Fibroblast of villous mesenchyme (primary cell): Measurements from ENCODE around the gene ATG4B. TPM values are rescaled to one million over a fixed set of nuclear protein-coding genes. Genes with fewer than 3 reads are reported as not detected.

Experiments
- DNase-seq: peaks from one replicate; pipeline ENCODE4 v3.0.0-alpha.2; 2010; ENCODE audit warnings: low read depth
- H3K4me3 ChIP-seq: 2 replicates; pipeline ENCODE4 v1.5.1; 2011; ENCODE audit warnings: low read depth, mild to moderate bottlenecking, low read length
- CTCF ChIP-seq: IDR thresholded peaks from 2 replicates; pipeline ENCODE4 v1.5.1; 2012; ENCODE audit warnings: low read depth, mild to moderate bottlenecking, low read length; ENCODE audit not compliant: insufficient read depth
- total RNA-seq: library from RNA; depleted of rRNA; stranded (reverse); fragments of >200 nt; gene quantifications from 2 replicates; pipeline ENCODE4 v1.2.3, GENCODE V29; 2012

The ATG4B gene
- total RNA-seq, 1 donor, result 47.1 TPM

GRCh38 chr2:241652142-241652541 lies 14.6 kb downstream of the ATG4B start:
- no peak for TF ChIP-seq CTCF
- no peak overlapping the region for H3K4me3 ChIP-seq
- DNase-seq, result no peak

GRCh38 chr2:241652722-241653121 lies 15.2 kb downstream of the ATG4B start:
- TF ChIP-seq CTCF, result no peak
- H3K4me3 ChIP-seq, result no peak overlapping the region
- no peak for DNase-seq

GRCh38 chr2:241653210-241653750 lies 15.8 kb downstream of the ATG4B start:
- no peak for TF ChIP-seq CTCF
- no peak overlapping the region for H3K4me3 ChIP-seq
- no peak for DNase-seq

- no peak for TF ChIP-seq CTCF
- DNase-seq, result no peak
Measured at GRCh38 chr2:241654551-241654950, 17.1 kb downstream of the ATG4B start.

GRCh38 chr2:241655516-241656189 lies 18.2 kb downstream of the ATG4B start:
- TF ChIP-seq CTCF, result no peak

More at GRCh38 chr2:241654551-241654950, 17.1 kb downstream of the ATG4B start:
- no peak overlapping the region for H3K4me3 ChIP-seq

GRCh38 chr2:241656190-241656741 lies 18.8 kb downstream of the ATG4B start:
- DNase-seq, result no peak
- TF ChIP-seq CTCF, result no peak
- H3K4me3 ChIP-seq, result no peak overlapping the region

More at GRCh38 chr2:241655516-241656189, 18.2 kb downstream of the ATG4B start:
- no peak for DNase-seq
- H3K4me3 ChIP-seq, result no peak overlapping the region
